SU-DHL-6 (cell line): ENCODE measurements around the gene GAPDHS.

Source experiments
- EZH2phosphoT487 ChIP-seq: fragments of 200-600 bp; sonication (generic), shearing (Covaris generic); conservative IDR thresholded peaks from 2 replicates; pipeline ENCODE4 v1.6.1; 2018; ENCODE audit warnings: mild to moderate bottlenecking, antibody characterized with exemption, low read length, moderate library complexity, mixed read lengths
- TF ChIP-seq, protein P1 (sequence below): fragments of 200-600 bp; sonication (generic); IDR thresholded peaks from one replicate; pipeline ENCODE4 v1.5.1; 2017; ENCODE audit warnings: antibody characterized with exemption, mild to moderate bottlenecking, low read length, moderate library complexity; ENCODE audit not compliant: insufficient read depth, poor library complexity, severe bottlenecking

GRCh38 chr19:35545001-35545854, 12.0 kb downstream of the GAPDHS start, which contains the start of gene TMEM147:
- TF ChIP-seq, protein P1, sequence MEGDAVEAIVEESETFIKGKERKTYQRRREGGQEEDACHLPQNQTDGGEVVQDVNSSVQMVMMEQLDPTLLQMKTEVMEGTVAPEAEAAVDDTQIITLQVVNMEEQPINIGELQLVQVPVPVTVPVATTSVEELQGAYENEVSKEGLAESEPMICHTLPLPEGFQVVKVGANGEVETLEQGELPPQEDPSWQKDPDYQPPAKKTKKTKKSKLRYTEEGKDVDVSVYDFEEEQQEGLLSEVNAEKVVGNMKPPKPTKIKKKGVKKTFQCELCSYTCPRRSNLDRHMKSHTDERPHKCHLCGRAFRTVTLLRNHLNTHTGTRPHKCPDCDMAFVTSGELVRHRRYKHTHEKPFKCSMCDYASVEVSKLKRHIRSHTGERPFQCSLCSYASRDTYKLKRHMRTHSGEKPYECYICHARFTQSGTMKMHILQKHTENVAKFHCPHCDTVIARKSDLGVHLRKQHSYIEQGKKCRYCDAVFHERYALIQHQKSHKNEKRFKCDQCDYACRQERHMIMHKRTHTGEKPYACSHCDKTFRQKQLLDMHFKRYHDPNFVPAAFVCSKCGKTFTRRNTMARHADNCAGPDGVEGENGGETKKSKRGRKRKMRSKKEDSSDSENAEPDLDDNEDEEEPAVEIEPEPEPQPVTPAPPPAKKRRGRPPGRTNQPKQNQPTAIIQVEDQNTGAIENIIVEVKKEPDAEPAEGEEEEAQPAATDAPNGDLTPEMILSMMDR, result no peak
- no peak for TF ChIP-seq EZH2phosphoT487
